GM20431 (cell line): Measurements from ENCODE around the gene ANO4.

ENCODE experiments used
- in situ Hi-C: fragments of 300-500 bp; cut with MseI, MboI; formaldehyde crosslinking; loops from one replicate; pipeline ENCODE4 v1.15.0; 2020; ENCODE audit warnings: low sequenced_read_pairs; ENCODE audit not compliant: unreplicated experiment

ANO4 gene

DNA sequence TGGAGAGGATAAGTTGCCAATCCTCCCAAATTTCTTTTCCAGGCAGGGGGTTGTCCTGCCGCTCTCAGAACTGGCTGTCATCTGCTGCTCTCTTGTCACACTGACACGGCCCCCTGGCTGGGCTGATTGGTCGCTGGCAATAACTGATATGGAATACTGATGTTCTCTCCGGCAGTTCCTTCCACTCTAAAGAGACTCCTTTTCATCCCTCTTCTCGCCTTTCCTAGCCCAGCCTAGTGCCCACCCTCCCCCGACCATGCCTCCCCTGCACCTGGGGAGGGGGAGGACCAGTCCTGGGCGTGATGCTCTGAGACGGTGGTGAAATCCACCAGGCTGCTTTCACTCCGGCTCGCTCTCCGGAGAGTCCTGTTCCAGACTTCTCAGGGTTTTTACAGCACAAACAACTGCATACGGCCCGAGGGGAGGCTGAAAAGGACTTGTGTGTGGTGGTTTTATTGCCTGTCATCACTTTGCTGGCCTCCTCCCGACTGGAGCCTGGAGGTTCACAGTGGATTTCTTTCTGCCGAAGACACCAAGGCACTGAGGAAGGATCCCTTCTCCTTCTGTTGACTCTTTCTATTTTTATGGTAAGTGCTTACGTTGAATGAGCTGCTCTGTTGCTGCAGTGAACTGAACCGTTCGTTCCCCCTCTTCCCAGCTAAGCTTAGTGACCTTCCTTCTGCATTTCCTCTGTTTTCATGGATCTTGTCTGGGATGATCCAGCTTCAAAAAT lies at the start of gene ANO4:
TSS of gene ANO4 (plus strand) at position 336 of the 733 bp plus-strand sequence. CDS start 107,010 bp downstream, outside the sequence.
- in situ Hi-C loops: no loop called here

DNA sequence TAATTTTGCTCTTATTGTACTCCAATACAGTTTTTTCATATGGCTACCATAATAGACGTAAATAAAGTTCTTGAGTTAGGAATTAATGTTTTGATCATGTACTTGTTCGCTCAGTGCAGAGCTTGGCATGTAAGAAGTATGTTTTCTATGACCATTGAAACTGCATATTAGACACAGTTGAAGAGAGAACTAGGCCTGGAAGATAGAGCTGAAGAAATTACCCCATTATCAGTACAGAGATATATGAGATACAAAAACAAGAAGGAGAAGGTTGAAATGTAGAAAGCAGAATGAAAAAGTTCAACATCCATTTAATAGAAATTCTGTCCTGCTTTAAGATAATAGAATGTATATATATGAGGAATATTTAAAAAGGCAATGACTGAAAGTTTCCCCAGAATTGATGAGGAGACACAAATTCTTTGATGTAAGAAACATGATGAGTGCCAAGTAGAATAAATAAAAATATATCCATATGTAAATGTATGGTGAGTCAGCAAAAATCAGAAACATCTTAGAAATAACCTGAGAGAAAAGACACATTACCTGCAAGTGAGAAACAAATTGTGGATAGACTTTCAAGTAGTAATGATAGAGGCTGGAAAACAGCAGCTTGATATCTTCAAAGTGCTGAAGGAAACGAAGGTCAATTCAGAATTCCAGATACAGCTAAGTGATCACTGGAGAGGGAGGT lies 49.1 kb upstream of the ANO4 start:
- in situ Hi-C loops: no loop called here

DNA sequence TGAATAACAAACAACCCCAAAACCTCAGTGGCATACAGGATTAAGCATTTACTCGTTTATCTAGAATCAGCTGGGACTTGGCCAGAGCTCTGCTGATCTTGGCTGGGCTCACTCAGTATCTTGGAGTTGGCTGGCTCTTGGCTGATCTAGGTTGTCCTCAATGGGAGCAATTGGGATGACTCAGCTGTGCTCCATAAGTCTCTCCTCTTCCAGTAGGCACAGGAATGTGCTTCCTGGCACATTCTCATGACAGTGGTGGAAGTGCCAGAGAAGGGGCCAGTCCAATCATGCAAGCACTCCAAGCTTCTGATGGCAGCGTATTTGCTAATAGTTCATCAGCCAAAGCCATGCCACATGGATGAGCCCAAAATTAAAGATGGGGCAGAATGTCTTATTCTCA lies 41.7 kb upstream of the ANO4 start:
- in situ Hi-C loops: no loop called here

DNA sequence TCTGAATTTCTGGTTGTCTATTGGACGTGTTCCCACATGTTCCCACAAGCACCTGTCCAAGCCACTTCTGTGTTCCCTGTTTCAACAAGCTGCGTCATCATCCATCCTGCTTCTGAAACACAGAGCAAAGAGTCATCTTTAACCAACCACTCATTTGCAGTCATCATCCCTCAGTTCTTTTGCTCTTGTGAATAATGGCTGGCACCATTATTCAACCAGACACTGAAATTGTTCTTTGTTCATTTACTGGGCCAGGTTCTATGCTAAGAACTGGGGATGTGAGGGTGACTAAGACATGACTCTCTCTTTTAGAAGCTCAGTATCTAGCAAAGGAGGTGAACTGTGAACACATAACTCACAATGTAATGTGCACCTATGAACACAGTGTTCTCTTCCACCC lies 40.7 kb upstream of the ANO4 start:
- in situ Hi-C loops: no loop called here

DNA sequence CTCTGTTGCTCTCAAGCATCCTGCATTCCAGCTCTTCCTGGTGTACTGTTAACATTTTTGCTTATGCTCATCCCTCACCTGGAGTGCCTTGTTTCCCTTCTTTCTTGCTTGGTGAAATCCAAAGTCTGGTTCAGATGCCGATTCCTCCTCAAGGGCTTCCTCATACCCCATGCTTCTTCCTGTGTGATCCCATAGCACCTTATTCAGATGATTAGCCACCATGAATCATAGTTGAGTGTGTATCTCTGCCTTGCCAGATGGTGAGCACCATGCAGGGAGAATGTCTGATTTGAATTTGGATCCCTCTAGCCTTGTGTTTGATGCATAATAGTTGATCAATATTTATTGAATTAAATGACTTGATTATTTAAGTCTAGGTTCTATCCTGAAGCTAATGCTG lies 39.4 kb upstream of the ANO4 start:
- in situ Hi-C loops: no loop called here

DNA sequence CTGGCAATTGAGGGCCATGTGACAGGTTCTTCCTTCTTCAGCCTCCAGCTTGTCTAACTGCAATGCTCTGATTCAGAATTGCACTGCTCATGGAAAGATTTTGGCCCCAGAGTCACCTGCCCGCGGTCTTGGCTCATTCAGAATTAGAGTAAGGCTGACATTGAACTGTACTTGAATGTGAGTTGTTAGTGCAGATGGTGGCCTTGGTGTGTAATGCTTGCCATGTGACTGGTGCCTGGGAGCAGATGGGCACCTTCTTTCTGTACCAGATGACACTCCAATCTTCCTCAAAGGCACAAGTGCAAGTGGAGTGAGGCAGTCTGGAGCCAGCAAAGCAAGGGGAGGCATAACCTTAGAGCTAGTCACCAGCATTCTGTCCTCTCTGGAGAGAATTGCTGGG lies 36.5 kb upstream of the ANO4 start:
- in situ Hi-C loops: no loop called here

DNA sequence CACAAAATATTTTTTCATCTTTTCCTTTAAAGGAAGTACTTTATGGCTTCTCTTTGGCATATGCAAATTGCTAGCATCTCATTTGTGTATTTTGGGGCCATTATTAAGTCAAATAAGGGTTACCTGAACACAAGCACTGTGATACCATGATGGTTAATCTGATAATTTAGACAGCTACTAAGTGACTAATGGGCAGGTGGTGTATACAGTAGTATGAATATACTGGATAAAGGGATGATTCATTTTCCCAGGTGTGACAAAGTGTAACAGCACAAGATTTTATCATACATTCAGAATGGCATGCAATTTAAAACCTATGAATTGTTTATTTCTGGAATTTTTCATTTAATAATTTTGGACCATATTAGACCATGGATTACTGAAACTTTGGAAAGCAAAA lies 27.2 kb upstream of the ANO4 start:
- in situ Hi-C loops: no loop called here

DNA sequence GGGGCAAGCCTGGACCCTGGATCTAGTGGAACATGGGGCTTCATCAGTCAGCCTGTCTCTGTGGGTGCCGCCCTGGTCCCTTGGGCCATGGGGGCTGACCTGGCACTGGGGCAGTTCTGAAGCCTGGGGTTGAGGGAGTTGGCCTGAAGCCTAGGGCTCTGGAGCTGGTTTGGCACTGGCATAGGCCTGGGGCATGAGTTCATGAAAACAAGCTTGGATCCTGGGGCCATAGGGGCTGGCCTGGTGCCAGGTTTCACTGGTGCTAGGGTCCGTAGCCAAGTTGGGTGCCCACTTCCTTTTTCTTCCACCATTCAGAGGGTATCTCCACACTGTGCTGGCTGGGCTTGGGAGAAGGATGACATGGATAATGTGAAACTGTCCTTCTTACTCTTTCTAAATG lies 26.6 kb upstream of the ANO4 start:
- in situ Hi-C loops: no loop called here

DNA sequence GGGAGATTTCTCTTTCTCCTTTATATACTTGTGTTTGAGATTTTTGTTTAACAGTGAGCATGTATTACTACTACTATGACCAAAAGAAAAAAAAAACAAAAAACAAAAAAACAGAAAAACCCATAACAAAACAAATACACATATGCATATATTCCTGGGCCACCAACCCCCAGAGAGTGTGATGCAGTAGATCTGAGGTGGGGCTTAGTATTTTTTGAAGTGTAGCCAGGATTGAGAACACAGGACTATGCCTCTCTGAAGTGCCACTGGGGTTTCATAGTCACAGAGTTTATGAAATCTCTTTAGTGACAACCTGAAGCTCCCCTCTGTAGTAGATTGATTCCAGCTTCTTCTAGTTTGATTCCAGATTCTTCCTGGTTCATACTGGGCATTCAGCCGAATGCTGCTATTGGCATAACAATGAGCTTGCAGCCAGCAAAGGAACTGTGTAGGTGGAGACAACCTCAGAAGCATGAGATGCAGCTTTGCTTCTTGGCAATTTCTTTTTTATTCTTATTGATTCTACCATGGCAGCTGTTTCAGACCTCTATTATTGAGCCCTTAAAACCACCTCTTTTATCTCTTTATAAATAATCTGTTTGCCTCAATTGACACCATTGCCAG lies 15.5 kb upstream of the ANO4 start:
- in situ Hi-C loops: no loop called here

DNA sequence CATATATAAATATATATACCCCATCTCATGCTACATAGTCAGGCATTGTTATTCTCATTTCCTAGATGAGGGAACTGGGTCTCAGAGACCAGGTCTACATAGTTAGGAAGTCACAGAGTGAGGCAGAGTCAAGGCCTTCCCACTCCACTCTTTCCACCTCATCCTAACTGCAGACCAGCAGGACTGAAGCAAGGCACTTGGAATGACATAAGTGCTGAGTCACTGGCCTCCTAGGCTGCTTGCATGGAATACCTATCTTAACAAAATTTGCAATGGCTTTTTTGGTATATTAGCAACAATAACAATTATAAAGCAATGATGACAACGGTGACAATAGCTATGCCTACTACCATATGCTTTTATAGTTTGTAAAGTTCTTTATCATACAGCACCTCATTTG lies 5.4 kb upstream of the ANO4 start:
- in situ Hi-C loops: no loop called here

DNA sequence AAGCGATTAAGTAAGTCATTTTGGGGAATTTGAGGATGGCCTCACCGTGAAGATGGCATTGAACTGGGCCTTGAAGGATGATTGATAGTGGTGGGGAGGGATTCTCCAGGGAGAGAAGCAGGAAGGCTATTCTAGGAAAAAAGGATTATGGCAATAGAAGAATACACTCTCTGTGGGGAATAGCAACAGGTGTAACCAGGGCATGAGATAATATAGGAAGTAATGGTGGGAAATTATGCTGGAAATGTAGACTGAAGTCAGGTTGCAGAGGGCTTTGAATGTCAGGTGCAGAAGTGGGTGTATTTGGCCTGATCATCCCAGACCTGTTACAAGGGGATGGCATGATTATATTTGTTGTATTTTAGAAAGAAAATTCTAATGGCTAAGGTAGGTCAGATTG lies 4.6 kb upstream of the ANO4 start:
- in situ Hi-C loops: no loop called here

DNA sequence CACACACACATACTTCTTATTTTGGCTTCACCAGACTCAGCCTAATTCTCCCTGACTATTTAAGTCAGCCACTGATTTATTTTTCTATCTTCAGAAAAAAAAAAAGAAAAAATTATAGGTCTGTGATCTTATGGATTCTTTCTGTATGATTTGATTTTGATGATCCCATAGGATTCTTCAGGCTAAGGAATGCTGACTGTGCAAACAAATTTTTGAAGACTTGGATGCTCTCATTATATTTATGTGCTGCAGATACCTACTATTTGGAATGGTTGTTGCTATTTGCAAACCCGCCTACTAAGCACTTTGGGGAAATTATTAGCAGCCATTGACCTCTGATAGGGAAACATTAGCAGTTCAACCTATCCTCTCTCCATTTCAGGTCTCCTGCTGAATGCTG lies 4.0 kb upstream of the ANO4 start:
- in situ Hi-C loops: no loop called here

DNA sequence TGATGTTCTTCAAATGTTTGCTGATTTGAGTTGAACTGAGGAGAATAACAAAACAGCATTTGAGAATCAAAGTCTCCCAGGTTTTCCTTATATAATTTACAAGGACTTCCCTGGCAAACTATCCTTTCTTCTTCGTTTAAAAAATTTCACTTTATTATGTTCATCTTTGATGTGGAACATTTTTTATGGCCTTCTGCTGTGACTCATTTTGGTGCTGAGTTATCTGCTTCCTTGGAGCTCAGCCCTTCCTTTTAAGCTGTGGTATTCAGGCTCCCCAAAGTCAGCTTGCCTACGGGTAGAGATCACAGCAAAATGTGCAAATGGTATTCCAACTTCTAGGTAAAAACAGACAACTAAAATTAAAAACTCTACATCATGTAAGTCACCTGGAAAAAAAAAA lies 1.4 kb upstream of the ANO4 start:
- in situ Hi-C loops: no loop called here

DNA sequence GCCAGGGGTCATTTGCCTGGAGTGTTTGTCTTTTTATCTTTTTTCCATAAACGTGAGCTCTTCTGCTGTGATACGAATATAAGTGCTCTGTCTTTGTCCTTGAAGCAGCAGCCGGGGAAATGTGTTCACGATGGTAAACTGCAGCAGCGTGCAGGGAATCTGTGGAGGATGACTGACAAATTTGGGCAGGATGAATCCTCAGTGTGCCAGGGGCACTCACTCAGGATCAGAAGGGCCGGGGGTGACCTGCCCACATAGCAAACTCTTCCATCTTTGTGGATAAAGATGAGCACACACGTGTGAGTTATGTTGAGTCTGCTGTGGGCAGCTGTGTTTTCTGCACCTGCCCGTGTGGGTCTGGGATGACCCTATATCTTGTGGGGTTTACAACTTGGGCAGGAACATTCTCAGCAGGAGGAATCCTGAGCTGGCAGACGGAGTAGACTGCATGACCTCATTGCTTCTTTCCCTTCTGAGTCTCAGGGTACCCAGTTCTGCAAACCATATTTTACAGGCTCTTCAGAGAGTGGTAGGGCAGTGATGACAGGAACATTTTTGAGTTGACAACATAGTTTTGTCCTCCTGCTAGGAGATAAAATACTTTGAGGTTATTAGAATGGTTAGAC lies 711 bp downstream of the ANO4 start:
- in situ Hi-C loops: no loop called here

DNA sequence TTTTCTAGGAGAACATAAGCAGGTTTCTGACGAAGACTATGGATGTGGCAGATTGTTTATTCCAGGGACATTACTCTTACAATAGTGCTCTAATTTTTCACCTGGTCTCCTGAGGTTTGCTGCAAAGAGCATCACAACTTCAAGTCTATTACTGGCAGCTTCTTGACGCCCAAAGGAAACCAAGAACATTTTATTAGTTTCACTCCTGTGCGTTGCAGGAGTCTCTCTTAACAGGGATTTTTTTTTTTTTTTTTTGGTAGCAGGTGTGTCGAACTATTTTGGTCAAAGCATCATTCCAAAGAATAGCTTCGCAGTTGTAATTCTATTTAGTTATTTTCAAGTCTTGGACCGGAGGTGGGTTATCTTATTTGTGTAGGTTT lies 1.2 kb downstream of the ANO4 start:
- in situ Hi-C loops: no loop called here

DNA sequence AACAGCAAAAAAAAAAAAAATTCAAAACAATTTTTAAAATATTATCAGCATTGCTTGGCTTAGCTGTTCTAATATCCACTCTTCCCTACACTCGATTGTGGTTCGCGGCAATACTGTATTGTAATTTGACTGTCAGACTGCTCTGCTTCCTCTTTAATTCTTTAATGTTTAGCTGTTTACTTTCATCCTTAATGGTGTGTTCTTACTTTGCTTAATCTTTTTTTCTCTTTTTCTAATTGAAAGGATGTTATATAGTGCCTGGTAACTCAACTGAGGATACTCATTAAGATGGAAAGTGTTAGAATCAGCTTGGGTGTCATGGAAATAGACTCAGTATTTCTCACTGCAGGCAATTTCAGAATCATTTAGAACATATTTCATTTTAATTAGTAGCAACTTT lies 2.0 kb downstream of the ANO4 start:
- in situ Hi-C loops: no loop called here

DNA sequence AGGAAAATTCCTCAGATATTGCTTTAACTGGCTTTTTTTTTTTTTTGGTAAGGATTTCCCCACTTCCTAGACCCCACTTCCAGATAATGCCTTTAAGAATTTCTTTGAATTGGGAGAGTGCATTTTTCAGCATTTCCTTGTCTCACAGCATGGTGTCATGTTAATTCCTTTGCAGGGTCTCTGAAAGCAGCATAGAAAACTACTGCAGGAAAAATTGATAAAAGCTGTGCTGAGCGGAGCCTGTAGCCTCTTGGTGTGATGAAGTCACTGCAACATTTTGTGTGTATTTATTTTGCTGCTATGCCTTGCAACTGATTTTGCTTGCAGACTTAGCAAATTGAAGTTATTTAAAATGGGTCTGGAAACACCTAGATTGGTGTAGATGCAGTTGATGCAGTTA lies 2.7 kb downstream of the ANO4 start:
- in situ Hi-C loops: no loop called here

DNA sequence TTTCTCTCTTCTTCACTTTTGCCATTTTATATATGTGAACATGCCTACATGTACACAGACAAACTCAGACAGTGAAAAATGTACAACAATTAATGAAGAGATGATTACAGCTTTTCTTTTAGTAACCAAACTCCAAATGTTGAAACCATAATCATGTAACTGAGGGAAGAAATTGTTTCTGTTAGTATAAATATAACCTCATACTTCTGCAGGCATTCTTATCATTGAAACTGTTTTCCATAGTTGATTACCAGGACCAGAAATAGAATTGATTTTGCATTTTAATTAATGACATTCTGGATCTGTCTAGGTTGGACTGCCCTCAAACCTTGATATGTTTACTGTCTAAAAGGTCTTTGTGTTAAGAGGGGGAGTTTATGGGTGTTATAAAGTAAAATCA lies 3.2 kb downstream of the ANO4 start:
- in situ Hi-C loops: no loop called here

DNA sequence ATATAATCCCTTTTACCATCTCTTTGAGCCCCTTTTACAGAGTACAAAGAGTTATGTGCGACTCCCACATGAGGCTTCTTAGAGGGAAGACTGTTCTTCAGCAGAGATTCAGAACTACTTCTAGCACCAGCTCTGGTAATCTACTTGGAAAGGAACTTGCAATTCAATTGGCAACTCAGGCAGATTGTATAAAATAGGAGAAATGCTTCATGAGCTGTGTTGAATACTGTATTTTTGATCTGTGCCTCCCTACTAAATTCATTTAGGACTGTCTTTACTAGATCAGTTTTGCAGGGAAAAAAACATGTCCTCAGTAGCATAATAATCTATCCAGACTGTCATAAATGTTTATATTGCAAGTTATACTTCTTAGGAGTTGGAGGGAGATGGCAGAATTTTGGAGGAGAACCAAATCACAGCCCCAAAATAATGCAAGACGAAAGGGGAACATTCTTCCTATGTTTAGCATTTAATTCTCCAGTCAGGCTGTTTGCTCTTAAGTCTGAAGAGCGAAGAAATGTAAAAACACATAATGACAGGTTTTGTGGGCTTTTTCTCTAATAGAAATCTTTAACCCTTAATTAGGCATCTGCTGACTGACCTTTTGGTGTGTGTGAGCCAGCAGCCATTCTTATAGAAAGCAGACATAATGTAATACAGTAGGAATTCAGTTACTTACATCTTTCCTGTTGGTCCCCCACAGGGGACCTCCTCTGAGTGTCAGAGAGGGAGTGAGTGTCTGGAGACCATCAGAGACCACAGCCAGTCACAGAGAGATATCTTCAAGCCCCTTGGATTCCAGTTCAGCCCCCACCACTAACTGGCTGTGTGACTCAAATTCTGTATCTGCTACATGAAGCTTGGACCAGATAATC lies 3.9 kb downstream of the ANO4 start:
- in situ Hi-C loops: no loop called here

DNA sequence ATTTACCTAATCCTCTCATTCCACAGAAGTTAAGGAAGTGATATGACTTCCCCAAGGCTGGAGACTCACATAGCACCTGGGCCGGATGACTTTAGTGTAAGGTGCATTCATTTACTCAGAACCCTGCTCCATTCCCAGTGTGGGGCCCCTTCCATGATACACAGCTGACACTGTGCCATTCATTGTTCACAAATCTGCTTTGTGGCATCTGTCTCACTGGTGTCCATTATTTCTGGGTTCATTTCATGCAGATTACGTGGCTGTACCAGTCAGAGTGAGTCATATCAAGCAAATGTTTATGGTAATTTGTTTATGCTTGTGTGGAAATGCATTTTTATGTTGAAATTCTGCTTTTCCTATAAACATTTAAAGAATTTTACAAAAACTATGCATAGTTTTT lies 5.2 kb downstream of the ANO4 start:
- in situ Hi-C loops: no loop called here
